Measurements from ENCODE around the gene BCAS3.

Gene BCAS3

GRCh38 chr17:61175298-61176142, 497.9 kb downstream of the BCAS3 start:
- DNase-seq, result no peak

GRCh38 chr17:61177351-61177750, 499.7 kb downstream of the BCAS3 start:
- DNase-seq, result no peak

GRCh38 chr17:61178284-61178683, 500.6 kb downstream of the BCAS3 start:
- DNase-seq, result no peak

- DNase-seq, result no peak
Observed at GRCh38 chr17:61179380-61179806, 501.7 kb downstream of the BCAS3 start.

- no peak for DNase-seq
Observed at GRCh38 chr17:61183793-61184192, 506.1 kb downstream of the BCAS3 start.

- no peak for DNase-seq
Observed at GRCh38 chr17:61185385-61185784, 507.7 kb downstream of the BCAS3 start.

- DNase-seq, result no peak
Observed at GRCh38 chr17:61187038-61187437, 509.4 kb downstream of the BCAS3 start.

GRCh38 chr17:61188081-61188480, 510.4 kb downstream of the BCAS3 start:
- no peak for DNase-seq

- DNase-seq, result no peak
Observed at GRCh38 chr17:61189968-61190367, 512.3 kb downstream of the BCAS3 start.

- DNase-seq, result no peak
Observed at GRCh38 chr17:61196302-61196704, 518.7 kb downstream of the BCAS3 start.

GRCh38 chr17:61196799-61197198, 519.1 kb downstream of the BCAS3 start:
- no peak for DNase-seq

GRCh38 chr17:61199431-61200338, 522.0 kb downstream of the BCAS3 start:
- no peak for DNase-seq

GRCh38 chr17:61200339-61200715, 522.7 kb downstream of the BCAS3 start:
- no peak for DNase-seq

GRCh38 chr17:61201211-61201610, 523.6 kb downstream of the BCAS3 start:
- no peak for DNase-seq

- no peak for DNase-seq
Observed at GRCh38 chr17:61202564-61202963, 524.9 kb downstream of the BCAS3 start.

- DNase-seq, result no peak
Observed at GRCh38 chr17:61203671-61204131, 526.0 kb downstream of the BCAS3 start.

- no peak for DNase-seq
Observed at GRCh38 chr17:61204456-61204855, 526.8 kb downstream of the BCAS3 start.

GRCh38 chr17:61205401-61205800, 527.8 kb downstream of the BCAS3 start:
- DNase-seq, result no peak

GRCh38 chr17:61205931-61206330, 528.3 kb downstream of the BCAS3 start:
- DNase-seq, result no peak

GRCh38 chr17:61206922-61207321, 529.3 kb downstream of the BCAS3 start:
- DNase-seq, result no peak

GRCh38 chr17:61208301-61209105, 530.9 kb downstream of the BCAS3 start:
- DNase-seq, result no peak

GRCh38 chr17:61209106-61209439, 531.4 kb downstream of the BCAS3 start:
- DNase-seq, result no peak

- no peak for DNase-seq
Observed at GRCh38 chr17:61209525-61209924, 531.9 kb downstream of the BCAS3 start.

All from activated CD4-positive, alpha-beta T cell treated with anti-CD3 and anti-CD28 coated beads, Interleukin-2, Interleukin-6, amounts not matched to agents 100 ng/mL and 50 ng/mL, durations not matched to agents 16 hours and 8 hours (primary cell).